Nephron progenitor cell (in vitro differentiated cells): ENCODE data around the gene PAIP2B.
"Not testable (repeated sequence)": the region's sequence is repeated elsewhere in the genome, so short reads cannot be mapped to it uniquely, and the experiment has no call there.

Experiments used
- DNase-seq: peaks from one replicate; pipeline ENCODE4 v3.0.0; 2021
- H3K27ac Mint-ChIP-seq: 2 replicates; pipeline ENCODE4 v1.8.0; 2021; ENCODE audit warnings: mild to moderate bottlenecking, moderate library complexity, mixed read lengths
- H3K27me3 Mint-ChIP-seq: 2 replicates; pipeline ENCODE4 v1.8.0; 2021; ENCODE audit warnings: mild to moderate bottlenecking, low read depth, mixed read lengths; ENCODE audit not compliant: poor library complexity
- H3K36me3 Mint-ChIP-seq: 2 replicates; pipeline ENCODE4 v1.8.0; 2021; ENCODE audit warnings: low read depth, mixed read lengths
- H3K4me1 Mint-ChIP-seq: 2 replicates; pipeline ENCODE4 v1.8.0; 2021; ENCODE audit warnings: mixed read lengths
- H3K4me3 Mint-ChIP-seq: 2 replicates; pipeline ENCODE4 v1.8.0; 2021; ENCODE audit warnings: mild to moderate bottlenecking, moderate library complexity, mixed read lengths
- H3K9me3 Mint-ChIP-seq: 2 replicates; pipeline ENCODE4 v1.8.0; 2021; ENCODE audit warnings: mild to moderate bottlenecking, moderate library complexity, mixed read lengths
- TF ChIP-seq, protein P1 (sequence below): fragments of 200-600 bp; sonication (generic); IDR thresholded peaks from 2 replicates; pipeline ENCODE4 v1.5.0; 2021; ENCODE audit warnings: antibody characterized with exemption

PAIP2B gene

DNA sequence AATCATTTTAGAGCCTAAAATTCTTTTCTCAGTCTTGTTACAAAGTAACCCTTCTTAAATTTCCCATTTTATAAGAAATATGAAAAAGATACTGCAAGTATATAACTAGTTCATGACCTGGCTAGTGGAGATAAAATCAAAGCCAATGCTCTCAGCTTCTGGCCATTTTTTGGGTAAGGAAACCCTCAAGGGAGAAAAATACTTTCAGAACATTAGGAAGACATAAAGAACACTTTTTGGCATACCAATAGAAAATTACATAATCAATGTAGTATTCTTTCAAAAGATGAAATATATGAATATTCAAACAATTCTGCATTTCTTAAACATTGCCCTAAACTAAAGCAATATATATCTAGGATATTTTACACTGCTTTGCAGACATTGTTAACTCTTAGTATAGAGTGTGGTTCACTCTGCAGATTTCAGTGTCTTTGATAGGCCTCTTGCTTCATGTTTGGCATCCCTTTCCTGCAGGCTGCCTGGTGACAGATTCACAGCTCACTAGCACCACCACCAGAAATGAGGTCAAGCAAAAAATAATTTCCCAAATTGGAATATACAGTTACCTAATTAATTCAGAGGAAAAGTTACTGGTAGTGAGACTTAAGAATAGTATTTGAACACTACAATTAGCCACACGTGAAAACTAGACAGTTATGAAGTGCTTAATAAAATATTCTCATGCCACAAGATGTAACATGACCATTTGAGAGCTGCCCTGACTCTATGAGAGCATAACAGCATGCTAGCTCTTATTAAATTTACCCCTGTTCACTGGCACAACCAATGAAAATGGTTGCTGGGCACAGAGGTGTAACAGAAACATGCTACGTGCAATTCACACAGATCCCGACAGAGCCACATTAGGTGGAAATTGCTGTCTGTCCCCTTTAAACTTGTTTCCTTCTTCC, 36.0 kb downstream of the PAIP2B start:
- no peak overlapping the region for H3K4me3 Mint-ChIP-seq
- H3K36me3 Mint-ChIP-seq, result peaks cover 27% of the 10 kb centered on the region
- no peak for DNase-seq
- H3K9me3 Mint-ChIP-seq, result peaks cover 26% of the 10 kb centered on the region
- no peaks in the 10 kb centered on the region for H3K4me1 Mint-ChIP-seq
- no peak overlapping the region for H3K27ac Mint-ChIP-seq
- TF ChIP-seq, protein P1, sequence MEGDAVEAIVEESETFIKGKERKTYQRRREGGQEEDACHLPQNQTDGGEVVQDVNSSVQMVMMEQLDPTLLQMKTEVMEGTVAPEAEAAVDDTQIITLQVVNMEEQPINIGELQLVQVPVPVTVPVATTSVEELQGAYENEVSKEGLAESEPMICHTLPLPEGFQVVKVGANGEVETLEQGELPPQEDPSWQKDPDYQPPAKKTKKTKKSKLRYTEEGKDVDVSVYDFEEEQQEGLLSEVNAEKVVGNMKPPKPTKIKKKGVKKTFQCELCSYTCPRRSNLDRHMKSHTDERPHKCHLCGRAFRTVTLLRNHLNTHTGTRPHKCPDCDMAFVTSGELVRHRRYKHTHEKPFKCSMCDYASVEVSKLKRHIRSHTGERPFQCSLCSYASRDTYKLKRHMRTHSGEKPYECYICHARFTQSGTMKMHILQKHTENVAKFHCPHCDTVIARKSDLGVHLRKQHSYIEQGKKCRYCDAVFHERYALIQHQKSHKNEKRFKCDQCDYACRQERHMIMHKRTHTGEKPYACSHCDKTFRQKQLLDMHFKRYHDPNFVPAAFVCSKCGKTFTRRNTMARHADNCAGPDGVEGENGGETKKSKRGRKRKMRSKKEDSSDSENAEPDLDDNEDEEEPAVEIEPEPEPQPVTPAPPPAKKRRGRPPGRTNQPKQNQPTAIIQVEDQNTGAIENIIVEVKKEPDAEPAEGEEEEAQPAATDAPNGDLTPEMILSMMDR, result no peak
- peaks cover 12% of the 10 kb centered on the region for H3K27me3 Mint-ChIP-seq

DNA sequence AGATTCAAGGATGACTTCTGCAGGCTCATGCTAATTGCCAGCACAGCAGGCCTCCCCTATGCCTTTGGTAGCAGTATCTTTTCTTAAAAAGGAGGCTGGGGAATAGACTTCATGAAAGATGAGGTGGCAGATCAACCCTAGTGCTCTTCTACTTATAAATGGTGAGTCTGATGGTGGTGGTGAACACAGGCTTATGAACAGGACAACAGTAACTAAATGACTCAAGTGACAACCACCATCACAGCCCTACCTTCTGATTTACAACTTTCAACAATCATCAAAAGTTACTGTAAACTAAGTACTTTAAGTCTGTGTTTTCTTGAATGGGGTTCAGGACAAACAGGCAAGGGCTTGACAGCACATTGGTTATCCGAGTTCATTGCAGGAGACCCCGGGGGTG, 39.3 kb downstream of the PAIP2B start:
- no peak overlapping the region for H3K4me3 Mint-ChIP-seq
- TF ChIP-seq, protein P1, result no peak
- H3K9me3 Mint-ChIP-seq, result no peaks in the 10 kb centered on the region
- H3K4me1 Mint-ChIP-seq, result peaks cover 4% of the 10 kb centered on the region
- peaks cover 9% of the 10 kb centered on the region for H3K27me3 Mint-ChIP-seq
- DNase-seq, result no peak
- H3K36me3 Mint-ChIP-seq, result peaks cover 4% of the 10 kb centered on the region
- no peak overlapping the region for H3K27ac Mint-ChIP-seq

DNA sequence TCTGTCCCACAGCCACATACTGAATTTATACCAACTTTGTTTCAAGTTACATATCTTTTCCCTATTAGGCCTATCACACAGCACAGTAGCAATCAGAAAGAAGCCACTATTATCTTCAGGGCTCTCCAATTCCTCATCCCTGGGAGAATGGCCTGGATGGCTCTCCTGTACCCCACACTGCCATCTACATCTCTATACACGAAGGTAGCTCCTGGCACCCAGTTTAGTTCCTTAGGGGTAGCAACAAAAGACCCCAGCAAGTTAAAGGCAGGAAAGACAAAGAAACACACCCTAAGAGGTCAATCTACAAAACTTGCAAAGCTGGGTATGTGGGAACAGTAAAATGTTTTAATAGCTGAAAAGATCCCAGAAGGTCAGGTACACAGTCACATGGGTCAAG, 39.9 kb downstream of the PAIP2B start:
- Mint-ChIP-seq H3K27me3 (peaks cover 9% of the 10 kb centered on the region), H3K9me3 (no peaks in the 10 kb centered on the region), H3K27ac (no peak overlapping the region), H3K4me1 (peaks cover 4% of the 10 kb centered on the region), H3K36me3 (peaks cover 4% of the 10 kb centered on the region), H3K4me3 (no peak overlapping the region)
- TF ChIP-seq, protein P1, result no peak
- no peak for DNase-seq

DNA sequence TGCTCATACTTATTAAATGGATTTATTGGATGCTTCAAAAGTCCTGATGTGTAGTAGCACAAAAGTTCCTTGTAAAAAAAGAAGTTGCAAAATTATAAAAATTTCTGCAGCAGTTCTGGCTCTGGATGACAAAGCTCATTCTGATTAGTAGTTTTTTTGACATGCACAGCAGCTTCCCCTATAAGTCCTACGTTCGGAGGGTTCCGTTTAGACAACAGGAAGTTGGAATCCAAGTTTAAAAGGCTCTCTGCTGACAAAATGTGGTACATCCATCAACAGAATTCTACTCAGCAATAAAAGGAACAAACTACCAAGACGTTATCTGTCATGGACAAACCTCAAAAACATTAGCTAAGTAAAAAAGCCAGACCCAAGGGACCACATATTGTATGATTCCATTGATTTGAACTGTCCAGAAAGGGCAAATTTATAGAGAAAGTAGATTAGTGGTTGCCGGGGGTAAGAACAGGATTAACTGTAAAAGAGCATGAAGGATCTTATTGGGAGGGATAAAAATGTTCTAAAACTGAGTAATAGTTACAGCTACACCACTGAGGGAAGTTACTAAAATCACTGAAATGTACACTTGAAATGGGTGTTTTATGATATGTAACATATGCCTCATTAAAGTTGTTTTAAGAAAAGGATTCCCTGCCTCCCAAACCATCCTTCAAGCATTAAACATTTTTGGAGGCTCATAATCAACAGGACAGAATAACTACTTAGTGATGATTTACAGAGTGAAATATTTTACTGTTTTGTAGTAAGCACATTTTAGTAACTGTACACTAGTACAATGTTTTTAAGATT, 43.4 kb downstream of the PAIP2B start:
- not testable (repeated sequence) for DNase-seq, H3K27me3 Mint-ChIP-seq, H3K9me3 Mint-ChIP-seq, H3K27ac Mint-ChIP-seq, H3K4me3 Mint-ChIP-seq, H3K4me1 Mint-ChIP-seq, H3K36me3 Mint-ChIP-seq

DNA sequence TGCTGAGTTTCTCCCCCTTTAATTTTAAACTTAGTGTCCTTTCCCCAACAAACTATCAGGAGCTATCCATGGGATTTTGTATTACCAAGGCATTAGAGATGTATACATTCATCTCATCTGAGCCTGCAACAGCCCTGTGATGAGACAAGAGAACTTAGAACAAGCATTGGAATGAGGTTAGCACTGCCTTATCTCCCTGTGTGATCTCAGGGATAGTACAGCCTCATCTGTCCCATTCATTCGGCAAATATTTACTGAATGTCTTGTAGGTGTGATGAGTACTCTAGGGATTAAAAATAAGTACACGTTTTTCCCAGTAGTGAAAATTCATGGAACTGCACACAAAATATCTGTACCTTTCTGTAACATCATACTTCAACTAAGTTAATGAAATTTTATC, 45.6 kb downstream of the PAIP2B start:
- peaks cover 5% of the 10 kb centered on the region for H3K27me3 Mint-ChIP-seq
- no peak overlapping the region for H3K27ac Mint-ChIP-seq
- no peak for DNase-seq
- TF ChIP-seq, protein P1, result no peak
- no peaks in the 10 kb centered on the region for H3K36me3 Mint-ChIP-seq
- no peaks in the 10 kb centered on the region for H3K9me3 Mint-ChIP-seq
- no peak overlapping the region for H3K4me3 Mint-ChIP-seq
- peaks cover 4% of the 10 kb centered on the region for H3K4me1 Mint-ChIP-seq

DNA sequence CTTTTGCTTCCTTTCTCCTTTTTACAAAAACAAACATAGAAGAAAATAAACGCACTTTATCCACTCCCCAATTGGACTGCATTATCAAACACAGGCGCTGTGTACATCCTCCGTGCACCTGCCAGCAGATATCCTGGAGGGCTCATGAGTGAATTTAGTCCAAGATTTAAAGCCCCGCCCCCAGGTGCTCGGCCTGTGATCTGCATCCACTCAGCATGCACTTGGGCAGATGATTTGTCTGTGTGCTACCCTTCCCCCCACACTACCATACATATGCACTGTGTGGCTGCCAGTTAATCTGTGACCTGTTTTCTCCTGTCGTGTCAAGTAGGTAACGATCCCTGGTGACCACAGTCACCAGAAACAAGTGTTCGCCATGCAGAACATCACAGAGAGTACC, 48.1 kb downstream of the PAIP2B start:
- H3K27me3 Mint-ChIP-seq, H3K4me3 Mint-ChIP-seq, H3K27ac Mint-ChIP-seq, H3K4me1 Mint-ChIP-seq, H3K36me3 Mint-ChIP-seq, H3K9me3 Mint-ChIP-seq, DNase-seq: not testable (repeated sequence)
